ENCODE data around the gene SNAPC2. TPM values are rescaled to one million over a fixed set of nuclear protein-coding genes. Genes with fewer than 3 reads are reported as not detected.

The SNAPC2 gene
- total RNA-seq, 4 donors from 2014 or later = 11.4 to 35.9 (median 13.0) TPM

DNA sequence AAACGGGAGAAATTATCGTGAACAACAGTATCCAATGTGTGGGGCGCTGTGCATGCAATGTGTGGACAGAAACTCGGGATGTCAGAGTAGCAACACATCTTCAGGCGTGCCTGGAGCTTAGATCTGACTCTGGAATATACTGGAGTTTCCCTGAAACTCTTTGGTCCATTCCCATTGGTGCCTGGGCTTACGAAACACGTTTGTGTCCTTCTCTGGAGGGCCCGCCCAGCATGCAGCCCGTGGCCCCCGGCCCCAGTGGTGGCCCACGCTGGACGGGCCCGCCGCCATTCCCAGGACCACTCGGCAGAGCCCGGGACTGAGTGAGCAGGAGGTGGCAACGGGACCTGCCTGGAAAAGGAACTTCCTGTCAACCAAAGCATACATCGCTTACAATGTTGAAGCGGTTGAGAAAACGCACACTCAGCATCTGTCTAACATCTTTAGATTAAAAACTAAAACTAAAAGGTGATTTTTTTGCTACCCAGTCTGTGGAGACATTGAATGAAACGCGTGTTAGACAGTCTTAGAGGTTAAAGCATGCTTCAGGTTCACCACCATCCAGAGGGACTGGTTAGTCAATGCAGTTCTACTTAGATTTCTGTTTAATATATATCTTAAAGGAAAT lies 42.6 kb downstream of the SNAPC2 start:
- in situ Hi-C loops (cut with MboI; ENCODE audit: low pct_ligation_motif_present in 1 of 4, low pct_unique_long_range_greater_than_20kb in 1 of 4, low sequenced_read_pairs in 3 of 4) = loop anchor here in 1 of 4 donors (25.0 kb wide), 1 partner anchor 275 kb away; no protein-coding TSS in a partner anchor
- H3K4me3 ChIP-seq = no peak overlapping the region
- H3K36me3 ChIP-seq = peaks cover 0 to 59% (median 9%) of the 10 kb centered on the region in 4 donors
- WGBS, 2 donors (ENCODE audit: low coverage in 1 of 2) = 89 to 90% methylated on average over 10 to 22 of the region's 22 CpGs
- no peaks in the 10 kb centered on the region for H3K9me3 ChIP-seq
- DNase-seq = no peak
- no peaks in the 10 kb centered on the region for H3K4me1 ChIP-seq
- TF ChIP-seq EP300 (IDR thresholded peaks at IDR 0.05; ENCODE audit: low read depth) (no peak), POLR2AphosphoS5 (IDR thresholded peaks at IDR 0.05) (no peak), POLR2A (IDR thresholded peaks at IDR 0.05) (no peak)
- TF ChIP-seq, protein P1, sequence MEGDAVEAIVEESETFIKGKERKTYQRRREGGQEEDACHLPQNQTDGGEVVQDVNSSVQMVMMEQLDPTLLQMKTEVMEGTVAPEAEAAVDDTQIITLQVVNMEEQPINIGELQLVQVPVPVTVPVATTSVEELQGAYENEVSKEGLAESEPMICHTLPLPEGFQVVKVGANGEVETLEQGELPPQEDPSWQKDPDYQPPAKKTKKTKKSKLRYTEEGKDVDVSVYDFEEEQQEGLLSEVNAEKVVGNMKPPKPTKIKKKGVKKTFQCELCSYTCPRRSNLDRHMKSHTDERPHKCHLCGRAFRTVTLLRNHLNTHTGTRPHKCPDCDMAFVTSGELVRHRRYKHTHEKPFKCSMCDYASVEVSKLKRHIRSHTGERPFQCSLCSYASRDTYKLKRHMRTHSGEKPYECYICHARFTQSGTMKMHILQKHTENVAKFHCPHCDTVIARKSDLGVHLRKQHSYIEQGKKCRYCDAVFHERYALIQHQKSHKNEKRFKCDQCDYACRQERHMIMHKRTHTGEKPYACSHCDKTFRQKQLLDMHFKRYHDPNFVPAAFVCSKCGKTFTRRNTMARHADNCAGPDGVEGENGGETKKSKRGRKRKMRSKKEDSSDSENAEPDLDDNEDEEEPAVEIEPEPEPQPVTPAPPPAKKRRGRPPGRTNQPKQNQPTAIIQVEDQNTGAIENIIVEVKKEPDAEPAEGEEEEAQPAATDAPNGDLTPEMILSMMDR (IDR thresholded peaks at IDR 0.05) = no peak
- H3K27me3 ChIP-seq = no peaks in the 10 kb centered on the region
- intact Hi-C loops (cut with DNase I; ENCODE audit: low total_unique reads) = no loop called here
- H3K27ac ChIP-seq = no peak overlapping the region

DNA sequence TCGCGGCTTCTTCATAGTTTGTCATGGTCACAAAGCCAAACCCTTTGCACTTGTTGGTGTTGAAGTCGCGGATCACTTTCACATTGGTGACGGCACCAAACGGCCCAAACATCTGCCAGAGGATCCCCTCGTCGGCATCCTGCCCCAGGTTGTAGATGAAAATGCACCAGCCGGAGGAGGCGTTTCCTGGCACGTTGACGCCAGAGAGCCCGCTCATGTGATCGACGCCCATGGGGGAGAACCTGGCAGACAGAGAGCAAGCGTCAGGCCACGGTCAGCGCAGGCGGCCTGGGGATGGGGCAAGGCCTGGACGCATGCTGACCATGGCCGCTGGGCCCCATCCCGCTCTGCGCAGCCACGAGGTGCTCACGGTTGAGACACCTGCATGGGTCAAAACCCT lies 43.4 kb downstream of the SNAPC2 start:
- intact Hi-C loops (cut with DNase I; ENCODE audit: low total_unique reads) (no loop called here), in situ Hi-C loops (cut with MboI; ENCODE audit: low pct_ligation_motif_present in 1 of 4, low pct_unique_long_range_greater_than_20kb in 1 of 4, low sequenced_read_pairs in 3 of 4) (loop anchor here in 1 of 4 donors (25.0 kb wide), 1 partner anchor 274 kb away; no protein-coding TSS in a partner anchor)
- TF ChIP-seq POLR2A (IDR thresholded peaks at IDR 0.05) = no peak
- TF ChIP-seq EP300 (IDR thresholded peaks at IDR 0.05; ENCODE audit: low read depth) = no peak
- TF ChIP-seq POLR2AphosphoS5 (IDR thresholded peaks at IDR 0.05) = no peak
- TF ChIP-seq, protein P1 (IDR thresholded peaks at IDR 0.05) = no peak
- Histone ChIP-seq H3K27me3 (no peaks in the 10 kb centered on the region), H3K9me3 (no peaks in the 10 kb centered on the region), H3K4me1 (no peaks in the 10 kb centered on the region), H3K36me3 (peaks cover 0 to 62% (median 9%) of the 10 kb centered on the region in 4 donors), H3K4me3 (no peak overlapping the region), H3K27ac (no peak overlapping the region)
- no peak for DNase-seq
- WGBS, 2 donors (ENCODE audit: low coverage in 1 of 2) = 95 to 100% methylated on average over 1 to 25 of the region's 25 CpGs

DNA sequence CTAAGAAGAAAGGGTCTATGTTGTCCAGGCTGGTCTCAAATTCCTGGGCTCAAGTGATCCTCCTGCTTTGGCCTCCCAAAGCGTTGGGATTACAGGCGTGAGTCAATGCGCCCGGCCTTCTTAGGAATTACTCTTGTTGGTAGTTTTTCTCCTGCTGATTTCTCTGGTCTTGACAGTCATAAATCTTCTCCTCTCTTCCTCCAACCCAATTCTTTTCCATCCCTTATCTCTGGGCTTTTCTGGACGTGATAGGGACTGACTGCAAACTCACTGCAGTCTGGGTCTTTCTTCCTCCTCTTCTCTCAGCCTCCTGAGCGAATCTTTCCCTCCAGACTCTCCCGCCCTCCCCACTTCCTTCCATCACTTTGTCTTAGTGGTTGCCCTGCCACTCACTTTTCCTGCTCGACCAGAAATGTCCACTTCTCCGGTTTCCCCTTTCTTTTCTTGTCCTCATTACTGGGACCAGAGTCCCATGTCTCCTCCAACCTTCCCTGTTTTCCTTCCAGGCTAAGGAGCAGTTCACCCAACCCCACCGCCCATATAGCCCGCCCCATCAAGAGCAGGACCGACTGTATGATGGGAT lies 45.2 kb downstream of the SNAPC2 start:
- H3K27me3 ChIP-seq = no peaks in the 10 kb centered on the region
- TF ChIP-seq POLR2A (IDR thresholded peaks at IDR 0.05) (no peak), POLR2AphosphoS5 (IDR thresholded peaks at IDR 0.05) (no peak), EP300 (IDR thresholded peaks at IDR 0.05; ENCODE audit: low read depth) (no peak)
- TF ChIP-seq, protein P1 (IDR thresholded peaks at IDR 0.05) = no peak
- H3K4me1 ChIP-seq = no peaks in the 10 kb centered on the region
- intact Hi-C loops (cut with DNase I; ENCODE audit: low total_unique reads) = no loop called here
- no peaks in the 10 kb centered on the region for H3K9me3 ChIP-seq
- DNase-seq = no peak
- no peak overlapping the region for H3K27ac ChIP-seq
- 91 to 93% methylated on average over 12 of the region's 12 CpGs for WGBS, 2 donors (ENCODE audit: low coverage in 1 of 2)
- no peak overlapping the region for H3K4me3 ChIP-seq
- H3K36me3 ChIP-seq = peaks cover 0 to 59% (median 9%) of the 10 kb centered on the region in 4 donors
- in situ Hi-C loops (cut with MboI; ENCODE audit: low pct_ligation_motif_present in 1 of 4, low pct_unique_long_range_greater_than_20kb in 1 of 4, low sequenced_read_pairs in 3 of 4) = loop anchor here in 1 of 4 donors (25.0 kb wide), 1 partner anchor 272 kb away; no protein-coding TSS in a partner anchor

DNA sequence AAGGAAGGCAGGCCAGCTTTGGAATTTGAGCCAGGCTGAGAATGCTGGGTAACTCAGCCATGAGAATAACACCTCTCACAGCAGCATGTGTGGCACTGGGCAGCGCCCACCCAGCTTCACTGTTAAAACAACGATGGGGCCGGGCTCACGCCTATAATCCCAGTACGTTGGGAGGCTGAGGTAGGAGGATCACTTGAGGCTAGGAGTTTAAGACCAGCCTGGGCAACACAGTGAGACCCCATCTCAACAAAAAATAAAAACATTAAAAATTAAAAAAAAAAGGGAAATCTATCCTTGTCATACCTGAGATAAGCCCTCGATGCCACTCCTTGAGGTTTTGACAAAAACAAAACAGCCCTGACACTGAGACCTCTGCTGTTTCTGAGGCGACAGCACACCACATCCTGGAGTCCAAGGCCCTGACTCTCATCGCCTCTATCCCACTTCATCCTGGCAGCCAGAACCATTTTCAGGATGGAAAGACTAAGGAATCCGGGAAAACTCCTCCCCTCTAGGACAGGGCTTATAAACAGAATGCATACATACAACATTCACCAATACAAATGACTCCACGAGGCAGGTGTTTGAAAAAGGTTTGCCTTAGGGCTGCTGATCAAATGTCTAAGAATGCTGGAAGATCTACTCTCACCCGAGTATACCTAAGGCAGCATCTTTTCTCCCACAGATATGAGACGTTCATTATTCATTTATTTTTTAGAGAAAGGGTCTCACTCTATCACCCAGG lies 46.0 kb downstream of the SNAPC2 start:
- no peak for DNase-seq
- no peak overlapping the region for H3K27ac ChIP-seq
- TF ChIP-seq EP300 (IDR thresholded peaks at IDR 0.05; ENCODE audit: low read depth) (no peak), POLR2A (IDR thresholded peaks at IDR 0.05) (no peak), POLR2AphosphoS5 (IDR thresholded peaks at IDR 0.05) (no peak)
- TF ChIP-seq, protein P1 (IDR thresholded peaks at IDR 0.05) = no peak
- H3K4me3 ChIP-seq = no peak overlapping the region
- intact Hi-C loops (cut with DNase I; ENCODE audit: low total_unique reads) = no loop called here
- H3K36me3 ChIP-seq = peaks cover 0 to 52% (median 9%) of the 10 kb centered on the region in 4 donors
- no peaks in the 10 kb centered on the region for H3K27me3 ChIP-seq
- WGBS, 2 donors (ENCODE audit: low coverage in 1 of 2) = 88 to 89% methylated on average over 4 to 12 of the region's 12 CpGs
- no peaks in the 10 kb centered on the region for H3K4me1 ChIP-seq
- in situ Hi-C loops (cut with MboI; ENCODE audit: low pct_ligation_motif_present in 1 of 4, low pct_unique_long_range_greater_than_20kb in 1 of 4, low sequenced_read_pairs in 3 of 4) = loop anchor here in 1 of 4 donors (25.0 kb wide), 1 partner anchor 271 kb away; no protein-coding TSS in a partner anchor
- no peaks in the 10 kb centered on the region for H3K9me3 ChIP-seq

Measured in transverse colon (tissue), 4 donors.